Mononuclear cell (primary cell): ENCODE data around the gene PTCRA. TPM values are rescaled to one million over a fixed set of nuclear protein-coding genes. Genes with fewer than 3 reads are reported as not detected.
"Not testable (repeated sequence)": the region's sequence is repeated elsewhere in the genome, so short reads cannot be mapped to it uniquely, and the experiment has no call there.

Experiments used
- H3K27me3 ChIP-seq: 2 replicates; pipeline ENCODE4 v1.6.0; 2011; ENCODE audit warnings: low read length, control low read depth; ENCODE audit not compliant: insufficient read depth
- H3K4me1 ChIP-seq: 2 replicates; pipeline ENCODE4 v1.5.1; 2011; ENCODE audit warnings: mild to moderate bottlenecking, low read length, control low read depth; ENCODE audit not compliant: insufficient read depth
- H3K4me3 ChIP-seq: 2 replicates; pipeline ENCODE4 v1.5.1; 2011; ENCODE audit warnings: mild to moderate bottlenecking, low read length, moderate library complexity
- H3K9me3 ChIP-seq: 2 replicates; pipeline ENCODE4 v1.5.1; 2011; ENCODE audit warnings: low read depth, mild to moderate bottlenecking, control low read depth, low read length
- total RNA-seq: library from RNA; depleted of rRNA; stranded (reverse); fragments of >200 nt; gene quantifications from one replicate; pipeline ENCODE4 v1.2.3, GENCODE V29; 2012

The PTCRA gene
- total RNA-seq, 1 donor = 6.9 TPM

DNA sequence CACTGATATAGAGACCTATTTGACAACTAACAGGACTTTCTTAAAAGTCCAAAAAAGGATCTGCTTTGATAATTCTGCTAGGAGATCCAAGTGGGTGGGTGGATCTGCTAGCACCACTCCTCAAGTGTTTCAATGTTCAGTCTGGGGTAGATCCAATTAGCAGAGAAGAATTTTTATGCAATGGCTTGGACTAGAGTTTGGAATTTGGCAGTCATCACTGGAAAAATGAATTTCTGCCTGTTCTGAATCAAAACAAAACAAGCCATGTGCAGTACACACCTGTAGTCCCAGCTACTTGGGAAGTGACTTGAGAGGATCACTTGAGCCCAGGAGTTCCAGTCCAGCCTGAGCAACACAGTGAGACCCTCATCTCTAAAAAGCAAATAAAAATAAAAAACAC lies 32.1 kb downstream of the PTCRA start:
- Histone ChIP-seq H3K27me3 (no peaks in the 10 kb centered on the region), H3K4me1 (no peaks in the 10 kb centered on the region), H3K9me3 (no peaks in the 10 kb centered on the region), H3K4me3 (no peak overlapping the region)

DNA sequence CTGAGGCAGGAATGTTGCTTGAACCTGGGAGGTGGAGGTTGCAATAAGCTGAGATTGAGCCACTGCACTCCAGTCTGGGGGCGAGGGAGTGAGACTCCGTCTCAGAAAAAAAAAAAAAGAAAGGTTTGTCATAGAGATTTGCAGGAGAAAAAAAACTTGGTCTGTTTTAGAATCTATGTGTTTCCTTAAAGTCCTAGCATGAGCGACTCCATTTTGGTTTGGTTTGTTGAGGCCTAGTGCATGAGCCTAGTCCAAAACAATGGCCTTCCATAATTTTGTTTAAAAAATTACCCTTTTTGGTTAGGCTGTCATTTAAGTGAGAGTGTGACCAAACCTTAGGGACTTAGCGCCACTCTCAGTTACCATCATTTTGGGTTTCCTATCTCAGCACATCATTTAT lies 36.5 kb downstream of the PTCRA start:
- Histone ChIP-seq H3K9me3 (no peaks in the 10 kb centered on the region), H3K27me3 (no peaks in the 10 kb centered on the region), H3K4me1 (no peaks in the 10 kb centered on the region), H3K4me3 (no peak overlapping the region)

DNA sequence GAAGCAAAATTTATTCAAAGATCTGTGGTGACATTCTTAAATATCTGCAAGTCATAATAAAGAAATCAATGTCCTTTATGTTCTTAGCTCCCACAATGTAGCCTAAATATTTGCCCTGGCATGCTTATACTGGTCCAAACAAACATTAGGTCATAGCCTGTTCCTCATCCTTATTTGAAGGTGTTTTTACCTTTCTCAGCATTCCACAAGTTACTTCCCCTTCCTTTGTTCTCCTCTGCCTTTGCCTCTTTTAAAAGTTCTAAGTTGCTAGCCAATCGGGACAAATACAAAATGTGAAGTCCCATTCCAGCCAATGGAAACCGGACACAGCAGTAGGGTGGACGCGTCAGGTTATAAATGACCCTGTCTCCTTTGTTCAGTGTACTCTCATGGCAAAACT lies 38.6 kb downstream of the PTCRA start:
- H3K4me3 ChIP-seq, H3K9me3 ChIP-seq, H3K27me3 ChIP-seq, H3K4me1 ChIP-seq: not testable (repeated sequence)

DNA sequence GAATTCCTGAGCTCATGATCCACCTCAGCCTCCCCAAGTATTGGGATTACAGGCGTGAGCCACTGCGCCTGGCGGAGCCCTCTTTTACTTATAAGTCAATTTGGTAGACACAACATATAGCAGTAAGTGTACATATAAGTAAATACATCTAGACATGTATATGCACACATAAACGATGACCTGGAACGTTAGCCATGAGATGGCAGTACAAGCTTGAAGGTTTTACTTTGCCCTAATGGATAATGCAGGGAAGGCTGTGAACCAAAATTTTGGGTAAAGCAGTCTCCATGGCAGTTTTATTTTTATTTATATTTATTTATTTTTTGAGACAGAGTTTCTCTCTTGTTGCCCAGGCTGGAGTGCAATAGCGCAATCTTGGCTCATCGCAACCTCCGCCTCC lies 42.3 kb downstream of the PTCRA start:
- H3K9me3 ChIP-seq = no peaks in the 10 kb centered on the region

DNA sequence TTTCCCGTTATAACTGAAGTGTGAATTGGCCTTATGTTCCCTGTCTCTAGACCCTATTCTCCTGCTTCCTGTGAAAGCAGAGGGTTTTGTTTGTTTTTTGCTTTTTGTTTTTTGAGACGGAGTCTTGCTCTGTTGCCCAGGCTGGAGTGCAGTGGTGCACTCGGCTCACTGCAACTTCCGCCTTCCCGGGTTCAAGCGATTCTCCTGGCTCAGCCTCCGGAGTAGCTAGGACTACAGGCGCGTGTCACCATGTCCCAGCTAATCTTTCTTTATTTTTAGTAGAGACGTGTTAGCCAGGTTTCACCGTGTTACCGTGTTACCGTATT lies 44.0 kb downstream of the PTCRA start:
- Histone ChIP-seq H3K4me3 (peak overlapping the region; percentile 24), H3K9me3 (no peaks in the 10 kb centered on the region), H3K27me3 (peaks cover 10% of the 10 kb centered on the region), H3K4me1 (peaks cover 16% of the 10 kb centered on the region)

More for the DNA sequence above, 42.3 kb downstream of the PTCRA start:
- Histone ChIP-seq H3K4me1 (peaks cover 16% of the 10 kb centered on the region), H3K4me3 (no peak overlapping the region), H3K27me3 (peaks cover 10% of the 10 kb centered on the region)

DNA sequence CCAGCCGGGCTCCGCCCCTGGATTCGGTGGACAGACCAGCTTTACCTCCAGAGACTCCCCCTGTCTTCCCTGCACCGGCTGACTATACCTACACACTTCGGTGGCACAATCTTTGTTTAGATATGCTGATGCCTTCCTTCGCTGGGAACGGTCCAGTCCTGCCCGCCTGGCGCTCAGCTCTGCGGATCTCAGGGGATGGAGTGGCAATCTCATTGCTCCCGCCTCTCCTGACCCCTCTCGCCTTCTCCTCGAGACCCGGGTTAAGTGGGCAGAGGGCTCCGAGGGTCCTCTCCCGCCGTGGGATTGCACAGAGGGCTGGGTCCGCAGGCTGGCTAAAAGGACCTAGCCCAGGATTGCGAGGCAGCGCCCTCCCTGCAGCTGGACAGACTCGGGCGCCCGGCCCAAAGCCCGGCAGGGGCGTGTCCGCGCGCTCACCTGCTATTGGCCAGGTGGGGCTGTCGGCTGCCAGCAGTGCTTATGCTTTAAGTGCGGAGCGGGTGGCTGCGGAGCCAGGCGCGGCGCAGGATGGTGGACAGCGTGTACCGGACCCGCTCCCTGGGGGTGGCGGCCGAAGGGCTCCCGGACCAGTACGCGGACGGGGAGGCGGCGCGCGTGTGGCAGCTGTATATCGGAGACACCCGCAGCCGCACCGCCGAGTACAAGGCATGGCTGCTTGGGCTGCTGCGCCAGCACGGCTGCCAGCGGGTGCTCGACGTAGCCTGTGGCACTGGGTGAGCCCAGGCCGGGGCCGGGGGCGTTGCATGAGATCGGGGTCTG lies 44.6 kb downstream of the PTCRA start, which contains the start of gene GNMT:
Gene GNMT (plus strand): TSS at position 512 of the 777 bp plus-strand sequence. CDS start 14 bp downstream, at position 526.
- H3K9me3 ChIP-seq = no peaks in the 10 kb centered on the region
- H3K27me3 ChIP-seq = peaks cover 10% of the 10 kb centered on the region
- H3K4me1 ChIP-seq = peaks cover 16% of the 10 kb centered on the region
- H3K4me3 ChIP-seq = peak within 1 kb of the TSS; percentile 24

DNA sequence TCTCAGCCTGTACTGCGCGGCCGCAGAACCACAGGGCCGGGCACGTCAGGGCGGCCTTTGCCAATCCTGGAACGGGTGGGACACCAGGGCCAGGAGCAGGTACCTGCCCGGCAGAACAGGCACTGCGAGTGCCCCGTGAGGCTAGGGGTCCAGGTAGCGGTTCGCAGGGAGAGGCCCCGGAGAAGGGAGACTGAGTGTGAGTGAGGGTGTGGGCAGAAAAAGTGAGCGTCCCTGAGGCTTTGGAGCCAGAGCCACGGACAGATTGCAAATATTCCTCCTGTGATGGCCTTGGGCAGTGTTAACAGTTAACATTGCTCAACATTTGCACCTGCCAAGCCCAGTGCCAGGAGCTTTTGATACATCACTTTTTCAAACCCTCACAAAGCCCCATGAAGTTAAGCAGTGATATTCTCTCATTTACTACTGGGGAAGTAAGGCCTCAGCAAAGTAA lies 45.2 kb downstream of the PTCRA start:
- Histone ChIP-seq H3K9me3 (no peaks in the 10 kb centered on the region), H3K4me3 (no peak overlapping the region), H3K4me1 (peaks cover 16% of the 10 kb centered on the region), H3K27me3 (peaks cover 10% of the 10 kb centered on the region)

DNA sequence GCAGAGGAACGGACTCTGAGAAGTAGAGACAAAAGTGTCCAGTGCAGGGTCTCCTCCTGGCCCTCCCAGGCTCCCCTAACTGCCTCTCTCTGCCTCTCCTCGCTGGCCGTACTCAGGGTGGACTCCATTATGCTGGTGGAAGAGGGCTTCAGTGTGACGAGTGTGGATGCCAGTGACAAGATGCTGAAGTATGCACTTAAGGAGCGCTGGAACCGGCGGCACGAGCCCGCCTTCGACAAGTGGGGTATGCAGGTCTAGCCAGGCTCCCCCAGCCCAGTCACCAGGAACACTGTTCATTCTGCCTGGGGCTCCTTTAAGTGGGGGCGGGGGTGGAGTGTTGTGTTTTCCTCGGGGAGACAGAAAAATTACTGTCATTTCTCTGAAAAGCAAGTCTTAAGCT lies 46.2 kb downstream of the PTCRA start:
- no peaks in the 10 kb centered on the region for H3K9me3 ChIP-seq
- peaks cover 10% of the 10 kb centered on the region for H3K27me3 ChIP-seq
- H3K4me3 ChIP-seq = no peak overlapping the region
- H3K4me1 ChIP-seq = peaks cover 16% of the 10 kb centered on the region

DNA sequence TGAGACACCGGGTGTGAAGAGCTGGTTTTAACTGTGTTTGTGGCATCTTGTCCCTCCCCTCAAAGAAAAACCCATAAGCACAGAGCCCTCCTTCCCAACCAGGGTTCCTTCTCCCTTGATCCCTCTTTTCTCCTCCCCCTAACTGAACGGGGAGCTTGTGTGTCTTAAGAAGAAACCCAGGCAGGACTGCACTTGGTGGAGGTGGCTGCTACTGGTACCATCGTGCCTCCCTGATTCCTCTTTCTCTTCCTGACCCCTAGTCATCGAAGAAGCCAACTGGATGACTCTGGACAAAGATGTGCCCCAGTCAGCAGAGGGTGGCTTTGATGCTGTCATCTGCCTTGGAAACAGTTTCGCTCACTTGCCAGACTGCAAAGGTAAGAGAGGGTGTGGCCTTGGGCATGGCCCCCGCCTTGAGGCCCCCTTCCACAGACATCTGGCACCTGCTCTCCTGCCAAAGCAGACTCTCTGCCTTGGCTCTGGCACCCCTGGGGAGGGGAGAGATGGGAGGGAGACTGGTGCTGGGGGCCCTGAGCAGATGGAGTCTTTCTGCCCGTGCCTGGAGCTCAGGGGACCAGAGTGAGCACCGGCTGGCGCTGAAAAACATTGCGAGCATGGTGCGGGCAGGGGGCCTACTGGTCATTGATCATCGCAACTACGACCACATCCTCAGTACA lies 46.8 kb downstream of the PTCRA start:
- Histone ChIP-seq H3K4me3 (no peak overlapping the region), H3K9me3 (no peaks in the 10 kb centered on the region), H3K4me1 (peaks cover 16% of the 10 kb centered on the region), H3K27me3 (peaks cover 10% of the 10 kb centered on the region)

DNA sequence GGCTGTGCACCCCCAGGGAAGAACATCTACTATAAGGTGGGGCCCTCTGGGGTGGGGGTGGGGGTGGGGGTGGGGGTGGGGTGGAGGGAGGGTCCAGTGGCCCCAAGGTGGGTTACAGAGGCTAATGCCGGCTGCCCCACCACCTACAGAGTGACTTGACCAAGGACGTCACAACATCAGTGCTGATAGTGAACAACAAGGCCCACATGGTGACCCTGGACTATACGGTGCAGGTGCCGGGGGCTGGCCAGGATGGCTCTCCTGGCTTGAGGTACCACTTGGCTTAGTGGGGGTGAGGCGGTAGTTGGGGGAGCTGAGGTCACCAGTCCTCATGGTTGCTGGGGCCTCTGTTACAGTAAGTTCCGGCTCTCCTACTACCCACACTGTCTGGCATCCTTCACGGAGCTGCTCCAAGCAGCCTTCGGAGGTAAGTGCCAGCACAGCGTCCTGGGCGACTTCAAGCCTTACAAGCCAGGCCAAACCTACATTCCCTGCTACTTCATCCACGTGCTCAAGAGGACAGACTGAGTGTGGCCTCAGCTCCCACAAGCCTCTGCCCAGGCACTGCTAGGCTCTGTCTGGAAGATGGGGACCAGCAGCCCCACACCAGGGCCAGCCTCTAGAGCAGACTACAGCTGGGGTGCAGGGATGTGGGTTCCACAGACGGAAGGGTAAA lies 47.5 kb downstream of the PTCRA start:
- H3K9me3 ChIP-seq = no peaks in the 10 kb centered on the region
- H3K27me3 ChIP-seq = peaks cover 10% of the 10 kb centered on the region
- no peak overlapping the region for H3K4me3 ChIP-seq
- H3K4me1 ChIP-seq = peaks cover 16% of the 10 kb centered on the region

DNA sequence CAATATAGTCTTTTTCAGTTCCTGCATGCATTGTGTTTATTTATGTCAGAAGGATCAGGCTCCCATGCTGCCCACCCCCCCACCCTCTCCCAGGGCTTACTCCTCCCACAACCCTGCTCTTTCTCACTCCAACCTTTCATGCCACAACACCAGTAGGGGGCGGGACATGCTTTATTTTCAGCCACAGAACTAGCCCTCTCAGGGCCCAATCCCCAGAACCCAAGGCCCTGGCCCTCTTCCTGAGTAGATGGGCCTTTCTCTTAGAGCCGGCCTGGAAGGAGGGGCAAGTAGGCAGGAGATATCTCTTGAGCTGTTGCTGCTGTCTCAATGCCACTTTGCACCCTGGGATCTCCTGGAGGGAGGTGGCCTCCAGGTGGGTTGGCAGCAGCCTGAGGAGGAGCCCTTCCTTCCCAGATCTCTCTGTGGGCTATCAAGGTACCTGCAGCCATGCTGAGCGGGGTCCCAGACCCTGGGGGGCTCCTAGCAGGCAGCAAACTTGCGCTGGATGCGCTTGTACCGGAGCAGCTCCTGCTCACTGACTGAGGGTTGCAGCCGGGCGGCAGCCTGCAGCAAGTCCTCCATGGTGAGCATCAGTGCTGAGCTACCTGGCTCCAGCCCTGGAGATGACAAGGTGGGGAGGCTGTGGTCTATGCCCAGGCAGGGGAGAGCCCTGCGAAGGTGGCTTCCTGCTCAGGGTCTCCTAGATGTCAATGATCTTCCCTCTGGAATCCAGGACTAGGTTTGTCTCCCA lies 48.2 kb downstream of the PTCRA start:
- H3K27me3 ChIP-seq = peaks cover 10% of the 10 kb centered on the region

DNA sequence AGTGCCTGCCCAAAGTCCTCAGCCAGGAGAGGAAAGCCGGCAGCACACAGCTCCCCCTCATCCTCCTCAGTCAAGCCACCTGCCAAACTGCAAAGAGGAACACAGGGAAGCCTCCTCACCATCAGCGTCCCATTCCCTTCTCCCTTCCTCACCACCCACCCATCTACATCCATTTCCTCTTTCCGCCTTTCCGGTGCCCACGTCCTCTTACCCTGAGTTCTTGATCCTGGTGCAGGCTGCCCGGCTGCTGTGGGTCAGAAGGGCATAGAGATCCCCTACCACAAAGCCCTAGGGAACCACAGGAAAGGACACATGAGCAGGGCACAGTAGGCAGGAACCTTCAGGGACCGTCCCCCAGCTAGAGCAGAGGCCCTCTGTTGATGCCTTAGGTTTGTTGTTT lies 50.7 kb downstream of the PTCRA start:
- Histone ChIP-seq H3K4me3 (no peak overlapping the region), H3K4me1 (peaks cover 5% of the 10 kb centered on the region), H3K9me3 (no peaks in the 10 kb centered on the region), H3K27me3 (no peaks in the 10 kb centered on the region)

More for the DNA sequence above, 48.2 kb downstream of the PTCRA start:
- Histone ChIP-seq H3K4me1 (peaks cover 16% of the 10 kb centered on the region), H3K9me3 (no peaks in the 10 kb centered on the region), H3K4me3 (no peak overlapping the region)

DNA sequence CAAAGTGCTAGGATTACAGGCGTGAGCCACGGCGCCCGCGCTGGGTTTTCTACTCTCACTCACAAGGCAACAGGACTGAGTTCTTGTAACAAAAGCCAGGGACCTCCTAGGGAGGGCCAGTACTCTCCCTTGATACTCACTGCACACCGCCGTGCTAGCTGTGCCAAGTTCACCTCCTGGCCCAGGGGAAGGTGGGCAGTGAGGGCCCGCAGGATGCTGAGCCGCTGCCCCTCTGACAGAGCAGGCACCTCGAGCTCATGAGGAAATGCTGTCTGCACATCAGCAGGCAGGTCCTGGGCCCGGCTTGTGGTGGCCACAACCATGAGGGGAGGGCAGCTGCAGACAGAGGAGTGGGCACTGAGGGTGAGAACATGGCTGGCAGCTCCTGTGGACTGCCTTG lies 51.4 kb downstream of the PTCRA start:
- Histone ChIP-seq H3K9me3 (no peaks in the 10 kb centered on the region), H3K27me3 (no peaks in the 10 kb centered on the region), H3K4me1 (peaks cover 5% of the 10 kb centered on the region), H3K4me3 (no peak overlapping the region)

DNA sequence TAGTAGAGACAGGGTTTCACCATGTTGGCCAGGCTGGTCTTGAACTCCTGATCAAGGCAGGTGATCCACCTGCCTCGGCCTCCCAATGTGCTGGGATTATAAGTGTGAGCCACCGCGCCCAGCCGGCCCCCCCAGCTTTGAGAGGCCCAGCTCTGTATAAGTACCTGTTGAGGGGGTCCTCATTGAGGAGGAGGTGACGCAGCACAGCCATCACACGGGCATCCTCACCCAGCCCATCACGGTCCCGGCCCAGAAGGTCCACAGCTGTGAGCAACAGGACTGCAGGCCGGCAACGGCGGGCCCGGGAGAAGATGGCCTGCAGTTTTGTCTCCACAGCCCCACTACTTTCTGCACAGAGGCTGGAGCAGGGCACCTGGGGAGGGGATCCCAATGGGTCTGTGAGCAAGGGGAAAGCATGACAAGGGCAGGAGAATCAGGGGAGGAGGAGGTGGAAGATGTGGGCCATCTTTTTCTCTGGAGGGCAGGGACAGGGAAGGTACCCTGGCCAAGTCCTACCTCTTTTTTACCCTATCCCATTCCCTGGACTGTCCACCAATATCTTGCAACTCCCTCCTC lies 52.4 kb downstream of the PTCRA start:
- Histone ChIP-seq H3K4me3 (no peak overlapping the region), H3K27me3 (no peaks in the 10 kb centered on the region), H3K4me1 (peaks cover 5% of the 10 kb centered on the region), H3K9me3 (no peaks in the 10 kb centered on the region)
